HG03135 (cell line): ENCODE measurements around the gene CAMK2G.
"Not testable (repeated sequence)": the region's sequence is repeated elsewhere in the genome, so short reads cannot be mapped to it uniquely, and the experiment has no call there.

Experiments
- ATAC-seq: cut with Tn5 transposase; IDR thresholded peaks from one replicate; pipeline ENCODE4 v1.9.1; 2021; ENCODE audit warnings: mild to moderate bottlenecking, moderate library complexity; ENCODE audit not compliant: unreplicated experiment

Gene CAMK2G

DNA sequence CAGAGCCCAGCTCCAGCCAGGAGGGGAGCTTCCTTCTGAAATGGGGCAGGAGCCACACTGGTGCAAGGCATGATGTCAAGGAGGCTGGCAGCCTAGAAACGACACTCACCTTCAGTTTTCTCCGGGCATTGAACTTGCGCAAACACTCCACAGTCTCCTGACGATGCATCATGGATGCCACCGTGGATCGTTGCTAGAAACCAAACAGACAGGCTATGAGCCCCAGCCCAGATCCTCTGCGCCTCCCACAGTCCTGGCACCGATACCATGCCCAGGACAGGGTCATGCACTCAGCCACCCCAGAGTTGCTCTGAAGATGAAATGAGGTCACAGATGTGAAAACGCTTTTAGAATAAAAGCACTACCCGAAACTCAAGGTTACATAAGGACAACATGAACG, 32.0 kb downstream of the CAMK2G start:
- no peak for ATAC-seq

DNA sequence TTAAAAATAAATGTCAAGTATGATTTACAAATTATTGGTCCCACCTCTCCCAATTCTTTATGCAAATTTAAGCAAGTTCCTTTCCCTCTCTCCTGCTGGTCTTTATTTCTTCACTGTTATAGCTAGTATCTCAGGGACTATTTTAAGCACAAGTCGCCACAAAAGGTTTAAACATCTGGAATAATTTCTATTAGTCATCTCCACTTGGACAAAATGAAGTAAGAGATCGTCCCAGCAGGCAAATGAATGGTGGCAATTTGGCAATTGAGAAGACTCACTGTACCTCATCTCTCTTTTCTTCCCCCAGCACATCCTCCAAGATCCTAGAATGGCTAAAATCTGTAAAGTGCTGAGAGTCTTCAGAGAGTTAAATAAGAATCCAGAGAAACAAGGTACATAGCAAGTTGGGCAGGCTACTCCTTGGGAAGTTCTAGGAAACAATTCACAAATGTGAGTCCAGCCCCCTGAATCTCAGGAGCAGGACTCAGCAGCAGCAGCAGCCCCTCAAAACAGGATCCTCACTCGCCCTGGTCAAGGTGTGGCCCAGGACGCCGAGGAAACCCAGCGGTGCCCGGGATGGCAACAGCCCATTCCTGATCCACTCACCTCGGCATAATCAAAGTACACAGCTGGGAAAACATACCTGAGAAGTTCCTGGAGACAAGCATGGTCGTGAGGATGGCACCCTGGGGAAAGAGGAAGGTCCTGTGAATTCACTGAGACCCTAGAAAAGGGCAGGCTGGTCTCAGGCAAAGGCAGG, 32.6 kb downstream of the CAMK2G start:
- no peak for ATAC-seq

DNA sequence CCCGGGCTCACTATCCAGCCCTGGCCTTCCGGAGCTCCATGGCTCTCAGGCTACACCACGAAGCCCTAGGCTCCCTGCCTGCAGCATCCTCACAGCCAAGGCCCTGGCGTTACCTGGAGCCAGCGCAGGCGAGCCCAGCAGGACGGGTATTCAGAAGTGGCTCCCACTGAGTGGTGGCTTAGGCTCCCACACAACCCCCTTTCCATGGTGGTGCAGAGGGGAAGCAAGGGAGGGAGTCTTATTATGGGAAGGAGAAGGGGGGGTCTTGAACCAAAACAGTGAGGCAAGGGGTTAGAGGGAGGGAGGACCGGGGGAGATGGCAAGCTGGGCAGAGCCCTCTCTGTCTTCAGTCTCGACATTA, 33.3 kb downstream of the CAMK2G start:
- ATAC-seq = no peak

DNA sequence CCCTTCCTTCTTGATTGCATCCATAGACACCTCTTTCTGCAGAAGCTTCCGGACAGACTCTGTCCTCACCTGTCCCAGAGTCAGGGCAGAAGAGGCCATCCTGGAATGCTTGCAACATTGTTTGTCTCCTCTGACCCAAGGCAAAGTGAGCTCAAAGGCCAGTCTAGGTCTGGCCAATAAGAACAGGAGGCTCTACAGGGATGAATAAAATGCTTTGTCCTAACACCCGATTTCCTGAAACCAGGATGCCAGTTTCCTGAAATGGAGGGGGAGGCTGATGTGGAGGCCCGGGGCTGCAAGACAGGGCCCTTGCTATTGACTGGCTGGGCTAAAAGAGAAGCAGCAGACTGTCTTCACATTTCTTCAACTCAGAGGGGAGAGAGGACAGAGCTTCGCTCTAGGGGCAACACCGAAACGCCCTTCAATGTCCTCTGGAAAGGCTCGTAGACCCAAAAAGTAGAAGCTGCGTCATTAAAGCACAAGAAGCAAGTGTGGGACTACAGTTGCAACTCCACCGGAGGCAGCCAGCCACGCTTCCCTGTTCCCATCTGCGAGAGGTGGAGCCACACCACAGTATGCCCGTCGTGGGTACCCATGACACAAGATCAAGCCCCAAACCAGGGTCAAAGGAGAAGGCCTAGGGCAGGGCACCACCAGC, 33.8 kb downstream of the CAMK2G start:
- ATAC-seq = no peak

DNA sequence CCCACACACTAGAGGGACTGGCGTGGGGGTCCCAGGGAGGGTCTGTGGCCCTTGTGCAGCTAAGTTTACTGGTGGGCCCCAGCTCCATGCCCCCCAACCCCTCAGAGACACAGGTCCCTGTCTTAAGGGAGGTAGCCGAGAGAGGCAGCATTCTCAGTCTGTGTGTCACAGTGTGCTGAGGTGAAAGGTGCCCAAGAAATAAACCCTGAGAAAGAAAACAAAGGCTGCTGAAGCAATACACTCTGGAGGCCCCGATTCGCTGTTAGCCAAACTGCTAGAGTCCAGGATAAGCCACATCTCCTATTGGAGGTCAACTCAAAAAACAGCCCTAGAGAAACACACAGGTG, 34.3 kb downstream of the CAMK2G start:
- ATAC-seq = no peak

DNA sequence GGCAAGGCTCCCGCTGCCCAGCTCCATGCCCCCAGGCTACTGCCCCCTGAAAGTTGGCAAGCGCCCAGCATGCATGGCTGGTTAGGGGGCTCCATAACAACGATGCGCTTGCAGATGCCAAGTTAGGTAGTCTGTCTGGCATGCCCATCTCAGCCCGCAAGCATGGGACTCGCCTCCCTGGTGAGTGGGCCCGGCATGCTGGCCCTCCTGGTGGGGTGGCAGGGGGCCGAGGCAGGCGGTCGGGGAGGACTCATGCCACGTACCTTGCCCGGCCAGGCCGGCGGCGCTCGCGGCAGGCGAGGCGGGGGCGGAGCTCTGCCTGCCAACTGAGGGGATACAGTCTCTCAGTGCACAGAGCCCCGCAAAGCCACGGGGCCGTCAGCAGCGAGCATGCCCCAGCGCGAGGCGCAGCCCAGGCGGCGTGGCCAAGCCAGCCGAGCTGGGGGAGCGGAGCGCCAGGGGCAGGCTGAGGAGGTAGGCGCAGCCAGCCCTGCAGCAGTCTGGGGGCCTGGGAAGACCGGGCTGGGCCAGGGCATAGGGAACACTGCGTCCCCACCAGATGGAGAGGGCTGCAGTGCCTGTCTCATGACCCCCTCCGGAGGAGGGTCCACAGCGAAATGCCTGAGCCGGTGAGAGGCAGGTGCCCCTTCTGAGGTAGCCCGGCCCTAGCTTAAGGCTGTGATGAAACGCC, 34.9 kb downstream of the CAMK2G start:
- no peak for ATAC-seq

DNA sequence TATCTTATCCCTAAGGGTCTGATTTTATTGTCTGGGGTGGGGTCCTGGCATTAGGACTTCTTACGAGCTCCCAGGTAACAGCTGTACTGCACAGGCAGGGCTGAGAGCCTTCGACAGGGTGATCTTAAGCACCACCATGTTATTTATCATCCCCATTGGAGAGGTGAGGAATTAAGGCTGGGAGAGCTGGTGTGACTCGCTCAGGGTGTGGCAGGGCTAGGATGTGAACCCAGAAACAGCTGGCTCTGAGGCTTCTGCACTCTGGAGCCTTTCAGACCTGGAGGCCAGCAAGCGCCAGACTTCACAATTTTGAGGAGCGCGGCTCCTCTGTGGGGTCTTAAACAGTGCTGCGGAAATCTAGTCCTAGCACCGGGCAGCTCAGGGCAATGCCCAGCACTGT, 35.5 kb downstream of the CAMK2G start:
- ATAC-seq = no peak

DNA sequence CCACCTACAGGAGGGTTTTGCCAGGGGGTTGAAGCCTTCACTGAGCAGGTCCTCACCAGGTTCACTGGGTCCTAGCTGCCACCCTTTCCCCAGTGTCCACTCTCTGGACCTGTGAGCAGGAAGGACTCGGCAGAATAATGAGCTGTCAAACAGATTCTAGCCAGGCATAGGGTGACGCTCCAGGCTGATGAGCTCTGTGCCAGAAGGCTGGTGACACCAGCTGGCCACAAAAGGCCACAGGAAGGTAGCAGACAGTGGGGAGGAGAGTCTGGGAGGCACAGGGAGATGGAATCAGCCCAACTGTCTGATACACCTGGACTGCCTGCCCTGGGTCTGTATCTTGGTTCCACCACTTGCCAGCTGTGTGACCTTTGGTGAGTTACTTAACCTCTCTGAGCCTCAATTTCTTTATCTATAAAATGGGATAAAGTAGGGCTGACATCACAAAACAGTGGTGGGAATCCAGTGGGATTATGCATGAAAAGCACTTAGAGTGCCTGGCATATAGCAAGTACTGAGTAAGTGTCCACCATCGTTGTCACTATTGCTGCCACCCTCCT, 36.3 kb downstream of the CAMK2G start:
- ATAC-seq = no peak

DNA sequence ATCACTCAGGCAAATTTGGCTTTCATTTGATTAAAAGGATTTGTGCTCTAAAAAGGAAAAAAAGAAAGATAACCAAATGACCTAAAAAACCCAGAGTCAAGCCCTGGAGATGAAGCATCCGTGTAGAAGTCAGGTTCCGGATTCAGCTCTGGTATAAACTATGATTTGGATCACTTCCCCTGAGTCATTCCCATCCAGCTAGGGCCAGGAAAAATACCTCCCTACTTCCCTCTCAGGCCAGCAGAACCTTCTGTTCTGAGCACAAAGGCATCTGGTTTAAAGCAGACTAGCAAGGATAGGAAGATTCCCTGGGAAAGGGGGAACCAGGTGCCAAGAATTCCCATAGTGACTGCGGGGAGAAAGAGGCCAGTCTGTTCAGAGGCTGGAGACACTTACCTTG, 37.3 kb downstream of the CAMK2G start:
- ATAC-seq = no peak

DNA sequence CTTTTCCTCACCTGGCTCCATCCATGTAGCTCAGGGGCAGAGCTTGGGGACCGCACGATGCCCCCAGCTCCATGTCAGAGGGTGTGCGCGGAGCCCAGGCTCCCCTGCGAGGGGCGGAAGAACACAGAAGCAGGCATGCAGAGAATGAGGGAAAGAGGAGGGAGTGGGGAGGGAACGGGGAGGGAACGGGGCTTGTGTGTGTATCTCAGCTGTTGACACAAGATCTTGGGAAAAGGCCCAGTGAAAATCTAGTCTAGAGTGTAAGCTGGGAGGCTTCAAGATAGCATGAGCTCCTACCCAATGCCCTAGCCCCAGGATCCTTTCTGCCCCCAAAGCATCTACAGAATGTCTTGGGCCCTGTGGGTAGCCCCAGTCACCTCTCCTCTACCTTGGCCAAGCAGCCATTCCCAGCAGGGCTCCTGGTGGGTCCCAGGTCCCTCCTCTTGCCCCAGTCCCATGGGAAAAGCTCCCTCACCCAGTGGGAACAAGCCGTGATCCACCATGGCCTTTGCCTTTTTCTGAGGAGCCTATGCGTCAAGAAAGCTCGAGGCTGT, 37.9 kb downstream of the CAMK2G start:
- ATAC-seq = no peak

DNA sequence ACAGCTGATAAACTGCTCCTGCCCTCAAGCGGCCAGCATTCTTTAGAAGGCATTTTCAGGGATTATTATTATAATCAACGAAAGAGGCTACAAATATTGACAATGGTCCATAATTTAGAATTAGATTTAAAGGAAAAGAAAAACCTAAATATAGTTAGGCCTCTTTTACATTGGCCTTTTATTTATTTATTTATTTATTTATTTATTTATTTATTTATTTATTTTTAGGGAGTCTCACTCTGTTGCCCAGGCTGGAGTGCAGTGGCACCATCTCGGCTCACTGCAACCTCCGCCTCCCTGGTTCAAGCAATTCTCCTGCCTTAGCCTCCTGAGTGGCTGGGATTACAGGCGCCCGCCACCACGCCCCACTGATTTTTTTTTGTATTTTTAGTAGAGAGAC, 45.3 kb downstream of the CAMK2G start:
- not testable (repeated sequence) for ATAC-seq

DNA sequence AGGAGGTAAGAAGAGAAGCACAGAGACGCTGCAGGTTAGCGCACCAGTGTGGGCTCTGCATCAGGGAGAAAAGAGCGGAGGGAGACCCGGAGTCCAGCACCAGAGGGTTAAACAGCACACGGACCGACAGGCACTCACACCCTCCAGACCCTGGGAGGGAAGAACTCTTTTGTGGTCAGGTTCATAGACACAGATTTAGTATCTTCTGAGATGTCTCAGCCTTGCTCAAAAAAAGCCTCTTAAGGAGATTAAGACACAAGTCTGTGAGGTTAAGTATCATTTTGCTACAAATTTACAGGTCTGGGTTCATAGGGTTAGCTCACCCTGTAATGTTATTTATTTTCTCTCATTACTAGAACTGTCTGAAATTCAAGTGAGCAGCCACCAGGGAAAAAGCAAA, 46.2 kb downstream of the CAMK2G start:
- no peak for ATAC-seq

DNA sequence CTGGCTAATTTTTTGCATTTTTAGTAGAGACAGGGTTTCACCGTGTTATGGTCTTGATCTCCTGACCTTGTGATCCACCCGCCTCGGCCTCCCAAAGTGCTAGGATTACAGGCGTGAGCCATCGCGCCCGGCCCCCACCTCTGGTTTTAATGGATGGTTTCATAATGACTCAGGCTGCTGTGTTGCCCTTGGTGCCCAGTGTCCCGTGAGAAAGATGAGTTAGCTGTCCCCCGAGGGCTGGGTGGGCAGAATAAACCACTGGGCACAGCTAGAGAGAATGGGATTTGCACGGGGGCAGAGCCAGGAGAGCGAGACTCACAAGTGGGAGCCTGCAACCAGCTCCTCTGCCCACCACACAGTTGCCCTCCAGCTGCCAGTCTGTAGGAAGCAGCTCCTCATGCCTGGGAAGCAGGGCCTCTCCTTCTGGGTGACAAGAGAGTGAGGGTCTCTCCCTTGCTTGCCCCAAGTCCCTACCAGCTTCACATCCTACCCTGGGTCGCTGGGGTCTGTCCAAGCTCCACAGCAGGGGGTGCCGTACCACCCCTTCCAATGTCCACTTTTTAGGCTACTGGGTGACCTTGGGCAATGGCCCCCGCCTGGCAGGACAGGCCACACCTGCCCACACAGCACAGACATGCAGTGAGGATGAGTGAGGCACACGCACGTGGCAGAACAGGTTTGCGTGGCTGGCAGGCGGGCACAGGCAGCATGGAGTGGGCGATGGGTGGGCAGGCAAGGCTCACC, 46.8 kb downstream of the CAMK2G start:
- no peak for ATAC-seq

DNA sequence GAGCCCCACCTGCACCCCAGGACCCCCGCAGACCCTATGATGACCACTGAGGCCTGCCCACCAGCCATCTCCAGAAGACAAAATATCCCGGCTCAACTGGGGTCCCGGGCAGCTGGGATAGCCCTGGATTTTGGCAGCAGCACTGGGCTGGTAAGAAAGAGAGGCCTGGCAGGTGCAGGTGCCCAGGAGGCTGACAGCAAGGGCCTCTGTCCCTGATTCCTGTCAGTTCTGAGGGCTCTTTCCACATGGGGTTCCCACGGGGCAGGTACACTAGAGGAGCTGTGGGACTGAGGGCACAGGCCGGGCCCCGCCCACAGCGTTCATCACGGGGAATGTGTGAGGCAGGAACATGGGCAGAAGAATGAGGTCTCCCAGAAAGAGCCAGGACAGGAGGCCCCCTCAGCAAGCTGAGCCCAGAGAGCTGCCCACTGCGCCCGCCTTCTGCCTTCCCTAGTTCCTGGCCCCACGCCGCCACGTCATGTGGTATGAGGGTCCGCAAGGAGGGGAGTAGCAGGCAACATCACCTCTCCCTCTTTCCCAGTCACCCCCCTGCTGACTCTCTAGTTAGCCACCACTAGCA, 50.1 kb downstream of the CAMK2G start:
- ATAC-seq = no peak

DNA sequence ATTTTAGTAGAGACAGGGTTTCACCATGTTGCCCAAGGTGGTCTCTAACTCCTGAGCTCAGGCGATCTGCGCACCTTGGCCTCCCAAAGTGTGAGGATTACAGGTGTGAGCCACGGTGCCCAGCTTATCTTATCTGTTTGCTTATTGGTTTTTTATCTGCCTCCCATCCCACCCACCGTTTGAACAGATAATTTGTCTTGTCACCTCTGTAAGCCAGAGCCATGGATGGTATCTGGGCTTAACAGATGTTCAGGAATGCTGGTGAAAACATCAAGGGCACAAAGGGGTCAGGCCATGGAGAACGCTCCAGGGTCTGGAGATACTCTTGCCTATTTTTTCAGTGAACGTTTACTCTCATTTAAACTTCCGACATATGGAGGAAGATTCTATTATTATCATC, 51.0 kb downstream of the CAMK2G start:
- ATAC-seq = no peak

DNA sequence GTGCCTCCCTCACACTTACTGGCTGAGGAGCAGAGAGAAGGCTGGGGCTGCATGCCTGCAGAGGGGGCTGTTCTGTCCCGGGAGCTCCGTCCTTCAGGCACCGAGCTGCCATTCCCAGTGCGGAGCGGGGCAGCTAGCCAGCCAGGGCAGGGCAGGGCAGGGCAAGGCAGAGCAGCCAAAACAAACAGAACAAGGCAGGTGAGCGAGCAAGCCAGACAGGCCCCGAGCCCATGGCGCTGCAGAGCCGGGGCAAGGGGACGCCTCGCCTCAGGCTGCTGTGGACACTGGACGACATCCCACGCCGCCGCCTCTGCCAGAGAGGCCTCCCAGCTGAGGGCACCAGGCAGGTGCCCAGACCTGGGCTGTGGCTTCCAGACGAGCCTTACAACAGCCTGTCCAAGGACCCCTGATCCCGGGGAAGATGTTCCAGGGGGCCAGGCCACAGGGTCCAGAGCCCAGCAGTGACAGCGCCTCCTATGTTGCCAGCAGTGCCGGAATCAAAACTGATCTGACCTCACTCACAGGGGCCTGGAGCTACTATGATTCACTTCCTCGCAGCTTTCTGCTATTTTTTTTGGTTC, 54.8 kb downstream of the CAMK2G start:
- ATAC-seq = no peak

DNA sequence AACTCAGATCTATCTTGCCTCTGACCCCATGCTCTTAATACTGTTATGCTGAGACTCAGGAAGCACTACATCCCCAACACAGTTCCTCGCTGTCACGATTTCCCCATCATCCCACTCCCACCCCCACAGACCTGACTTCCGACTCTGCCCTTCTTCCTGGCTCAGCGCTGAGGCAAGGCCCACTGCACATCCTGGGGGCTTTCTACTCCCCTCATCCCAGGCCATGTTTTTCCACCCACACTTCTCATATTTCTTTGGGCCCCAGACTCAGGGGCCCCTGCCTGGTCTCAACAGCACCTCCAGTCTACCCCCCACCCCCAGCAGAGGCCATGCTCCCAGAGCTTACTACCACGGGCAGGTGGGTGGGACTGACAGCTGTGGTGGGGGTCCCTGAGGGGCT, 55.3 kb downstream of the CAMK2G start:
- no peak for ATAC-seq

DNA sequence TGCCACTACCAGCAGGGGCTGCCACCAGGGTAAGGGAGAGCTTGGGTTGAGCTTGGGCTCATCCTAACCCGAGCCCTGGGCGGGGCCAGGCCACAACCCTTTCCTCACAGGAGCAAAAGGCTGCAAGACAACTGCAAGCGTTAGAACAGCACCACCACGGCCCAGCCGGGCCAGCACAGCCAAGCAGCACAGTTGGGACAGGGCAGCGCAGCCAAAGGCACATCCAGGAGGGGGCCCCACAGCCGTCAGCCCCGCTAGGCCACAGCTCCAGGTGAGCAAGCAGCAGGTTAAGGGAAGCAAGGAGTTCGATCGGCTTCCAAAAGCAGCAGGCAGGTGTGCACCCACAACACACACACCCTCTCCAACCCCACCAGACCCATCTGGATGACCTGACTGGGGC, 56.0 kb downstream of the CAMK2G start:
- no peak for ATAC-seq

DNA sequence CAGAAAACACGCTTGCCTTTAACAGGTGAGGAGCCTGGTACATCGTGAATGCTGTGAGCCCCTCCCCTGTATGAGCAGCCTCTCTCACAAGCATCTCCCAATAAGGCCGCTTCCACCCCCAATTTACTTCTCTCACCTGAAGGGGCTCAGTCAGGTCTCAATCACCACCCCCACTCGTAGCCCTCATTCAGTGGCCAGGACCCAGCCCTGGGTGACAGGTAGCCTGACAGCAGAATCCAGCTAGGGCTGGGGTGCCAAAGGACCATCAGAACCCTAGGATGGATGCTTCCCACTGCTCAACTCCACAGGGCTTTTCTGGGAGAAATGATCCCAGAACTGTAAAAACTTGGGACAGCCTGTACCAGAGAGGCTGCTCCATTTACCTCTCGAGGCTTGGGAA, 56.5 kb downstream of the CAMK2G start:
- no peak for ATAC-seq
